ENCODE measurements around the gene TM6SF1.
"Not testable (repeated sequence)": the region's sequence is repeated elsewhere in the genome, so short reads cannot be mapped to it uniquely, and the experiment has no call there.

Gene TM6SF1

GRCh38 chr15:83090465-83090864 is 17.0 kb upstream of the TM6SF1 start:
- peak; percentile 35 for DNase-seq

- DNase-seq = not testable (repeated sequence)
These were observed 15.5 kb upstream of the TM6SF1 start for GRCh38 chr15:83091965-83092308.

- peak; percentile 17 for DNase-seq
These were observed 15.0 kb upstream of the TM6SF1 start for GRCh38 chr15:83092309-83092976.

GRCh38 chr15:83094583-83094982 is 12.9 kb upstream of the TM6SF1 start:
- no peak for DNase-seq

- peak; percentile 45 for DNase-seq
These were observed 9.4 kb upstream of the TM6SF1 start for GRCh38 chr15:83098079-83098478.

GRCh38 chr15:83099290-83099689 is 8.2 kb upstream of the TM6SF1 start:
- DNase-seq = no peak

- DNase-seq = no peak
These were observed 7.3 kb upstream of the TM6SF1 start for GRCh38 chr15:83100097-83100646.

GRCh38 chr15:83102346-83102745 is 5.1 kb upstream of the TM6SF1 start:
- DNase-seq = no peak

- DNase-seq = no peak
These were observed 3.3 kb upstream of the TM6SF1 start for GRCh38 chr15:83104141-83104540.

GRCh38 chr15:83105440-83105839 is 2.0 kb upstream of the TM6SF1 start:
- no peak for DNase-seq

- no peak for DNase-seq
These were observed 366 bp downstream of the TM6SF1 start for GRCh38 chr15:83107841-83108181.

GRCh38 chr15:83108266-83109219 is 1.1 kb downstream of the TM6SF1 start:
- peak; percentile 49 for DNase-seq

GRCh38 chr15:83109532-83109931 is 2.1 kb downstream of the TM6SF1 start:
- DNase-seq = no peak

GRCh38 chr15:83110381-83110780 is 2.9 kb downstream of the TM6SF1 start:
- DNase-seq = no peak

- no peak for DNase-seq
These were observed 3.7 kb downstream of the TM6SF1 start for GRCh38 chr15:83111149-83111548.

GRCh38 chr15:83112233-83112955 is 4.9 kb downstream of the TM6SF1 start:
- no peak for DNase-seq

- DNase-seq = no peak
These were observed 5.5 kb downstream of the TM6SF1 start for GRCh38 chr15:83112956-83113299.

- no peak for DNase-seq
These were observed 6.6 kb downstream of the TM6SF1 start for GRCh38 chr15:83113881-83114674.

GRCh38 chr15:83114856-83115255 is 7.4 kb downstream of the TM6SF1 start:
- no peak for DNase-seq

- no peak for DNase-seq
These were observed 8.0 kb downstream of the TM6SF1 start for GRCh38 chr15:83115410-83115809.

- no peak for DNase-seq
These were observed 8.6 kb downstream of the TM6SF1 start for GRCh38 chr15:83115831-83116565.

GRCh38 chr15:83118291-83118827 is 10.9 kb downstream of the TM6SF1 start:
- peak; percentile 60 for DNase-seq

Measured in NCI-H82 (cell line).